ENCODE measurements around the gene GNAS-AS1.

GNAS-AS1 gene

GRCh38 chr20:58797371-58798338 lies 53.0 kb downstream of the GNAS-AS1 start:
- H3K4me1 ChIP-seq (ENCODE audit: control insufficient read depth, insufficient read depth, low read length): no peaks in the 10 kb centered on the region
- no peaks in the 10 kb centered on the region for H3K9me3 ChIP-seq (ENCODE audit: control insufficient read depth, low read length)
- peaks cover 17% of the 10 kb centered on the region for H3K27me3 ChIP-seq (replicated peaks; ENCODE audit: control insufficient read depth, insufficient read depth, low read length)
- no peak overlapping the region for H3K9ac ChIP-seq (ENCODE audit: low read length)
- no peak for DNase-seq (ENCODE audit: low read depth)
- no peaks in the 10 kb centered on the region for H3K36me3 ChIP-seq (ENCODE audit: control insufficient read depth, insufficient read depth, low read length, severe bottlenecking)
- no peak overlapping the region for H3K4me3 ChIP-seq (ENCODE audit: low read length)

GRCh38 chr20:58795923-58796245 lies 54.8 kb downstream of the GNAS-AS1 start:
- no peaks in the 10 kb centered on the region for H3K4me1 ChIP-seq (ENCODE audit: control insufficient read depth, insufficient read depth, low read length)
- H3K27me3 ChIP-seq (replicated peaks; ENCODE audit: control insufficient read depth, insufficient read depth, low read length): peaks cover 26% of the 10 kb centered on the region
- no peaks in the 10 kb centered on the region for H3K9me3 ChIP-seq (ENCODE audit: control insufficient read depth, low read length)
- no peak overlapping the region for H3K4me3 ChIP-seq (ENCODE audit: low read length)
- H3K9ac ChIP-seq (ENCODE audit: low read length): no peak overlapping the region
- no peak for DNase-seq (ENCODE audit: low read depth)
- H3K36me3 ChIP-seq (ENCODE audit: control insufficient read depth, insufficient read depth, low read length, severe bottlenecking): no peaks in the 10 kb centered on the region

- Histone ChIP-seq H3K9ac (ENCODE audit: low read length) (no peak overlapping the region), H3K9me3 (ENCODE audit: control insufficient read depth, low read length) (no peaks in the 10 kb centered on the region), H3K36me3 (ENCODE audit: control insufficient read depth, insufficient read depth, low read length, severe bottlenecking) (no peaks in the 10 kb centered on the region), H3K4me3 (ENCODE audit: low read length) (no peak overlapping the region), H3K27me3 (replicated peaks; ENCODE audit: control insufficient read depth, insufficient read depth, low read length) (peaks cover 30% of the 10 kb centered on the region), H3K4me1 (ENCODE audit: control insufficient read depth, insufficient read depth, low read length) (no peaks in the 10 kb centered on the region)
- no peak for DNase-seq (ENCODE audit: low read depth)
Observed at GRCh38 chr20:58795181-58795922, 55.4 kb downstream of the GNAS-AS1 start.

GRCh38 chr20:58794510-58795180 lies 56.1 kb downstream of the GNAS-AS1 start:
- no peaks in the 10 kb centered on the region for H3K9me3 ChIP-seq (ENCODE audit: control insufficient read depth, low read length)
- no peak overlapping the region for H3K9ac ChIP-seq (ENCODE audit: low read length)
- no peaks in the 10 kb centered on the region for H3K4me1 ChIP-seq (ENCODE audit: control insufficient read depth, insufficient read depth, low read length)
- no peaks in the 10 kb centered on the region for H3K36me3 ChIP-seq (ENCODE audit: control insufficient read depth, insufficient read depth, low read length, severe bottlenecking)
- no peak overlapping the region for H3K4me3 ChIP-seq (ENCODE audit: low read length)
- no peak for DNase-seq (ENCODE audit: low read depth)
- peaks cover 36% of the 10 kb centered on the region for H3K27me3 ChIP-seq (replicated peaks; ENCODE audit: control insufficient read depth, insufficient read depth, low read length)

- no peak overlapping the region for H3K4me3 ChIP-seq (ENCODE audit: low read length)
- no peak for DNase-seq (ENCODE audit: low read depth)
- no peak overlapping the region for H3K9ac ChIP-seq (ENCODE audit: low read length)
- no peaks in the 10 kb centered on the region for H3K36me3 ChIP-seq (ENCODE audit: control insufficient read depth, insufficient read depth, low read length, severe bottlenecking)
- peaks cover 42% of the 10 kb centered on the region for H3K27me3 ChIP-seq (replicated peaks; ENCODE audit: control insufficient read depth, insufficient read depth, low read length)
- no peaks in the 10 kb centered on the region for H3K4me1 ChIP-seq (ENCODE audit: control insufficient read depth, insufficient read depth, low read length)
- no peaks in the 10 kb centered on the region for H3K9me3 ChIP-seq (ENCODE audit: control insufficient read depth, low read length)
Observed at GRCh38 chr20:58793512-58794420, 56.9 kb downstream of the GNAS-AS1 start.

- Histone ChIP-seq H3K9me3 (ENCODE audit: control insufficient read depth, low read length) (no peaks in the 10 kb centered on the region), H3K27me3 (replicated peaks; ENCODE audit: control insufficient read depth, insufficient read depth, low read length) (peaks cover 52% of the 10 kb centered on the region), H3K4me1 (ENCODE audit: control insufficient read depth, insufficient read depth, low read length) (no peaks in the 10 kb centered on the region), H3K36me3 (ENCODE audit: control insufficient read depth, insufficient read depth, low read length, severe bottlenecking) (no peaks in the 10 kb centered on the region), H3K4me3 (ENCODE audit: low read length) (no peak overlapping the region), H3K9ac (ENCODE audit: low read length) (no peak overlapping the region)
- DNase-seq (ENCODE audit: low read depth): no peak
Observed at GRCh38 chr20:58792426-58792825, 58.3 kb downstream of the GNAS-AS1 start.

- Histone ChIP-seq H3K9me3 (ENCODE audit: control insufficient read depth, low read length) (no peaks in the 10 kb centered on the region), H3K4me3 (ENCODE audit: low read length) (no peak overlapping the region), H3K27me3 (replicated peaks; ENCODE audit: control insufficient read depth, insufficient read depth, low read length) (peaks cover 57% of the 10 kb centered on the region), H3K9ac (ENCODE audit: low read length) (no peak overlapping the region), H3K4me1 (ENCODE audit: control insufficient read depth, insufficient read depth, low read length) (no peaks in the 10 kb centered on the region), H3K36me3 (ENCODE audit: control insufficient read depth, insufficient read depth, low read length, severe bottlenecking) (no peaks in the 10 kb centered on the region)
- no peak for DNase-seq (ENCODE audit: low read depth)
Observed at GRCh38 chr20:58791286-58791685, 59.4 kb downstream of the GNAS-AS1 start.

GRCh38 chr20:58790454-58790853 lies 60.2 kb downstream of the GNAS-AS1 start:
- H3K4me1 ChIP-seq (ENCODE audit: control insufficient read depth, insufficient read depth, low read length): no peaks in the 10 kb centered on the region
- H3K9me3 ChIP-seq (ENCODE audit: control insufficient read depth, low read length): no peaks in the 10 kb centered on the region
- no peak for DNase-seq (ENCODE audit: low read depth)
- no peaks in the 10 kb centered on the region for H3K36me3 ChIP-seq (ENCODE audit: control insufficient read depth, insufficient read depth, low read length, severe bottlenecking)
- peaks cover 53% of the 10 kb centered on the region for H3K27me3 ChIP-seq (replicated peaks; ENCODE audit: control insufficient read depth, insufficient read depth, low read length)
- H3K4me3 ChIP-seq (ENCODE audit: low read length): no peak overlapping the region
- no peak overlapping the region for H3K9ac ChIP-seq (ENCODE audit: low read length)

- no peak overlapping the region for H3K4me3 ChIP-seq (ENCODE audit: low read length)
- no peak overlapping the region for H3K9ac ChIP-seq (ENCODE audit: low read length)
- no peaks in the 10 kb centered on the region for H3K4me1 ChIP-seq (ENCODE audit: control insufficient read depth, insufficient read depth, low read length)
- peaks cover 65% of the 10 kb centered on the region for H3K27me3 ChIP-seq (replicated peaks; ENCODE audit: control insufficient read depth, insufficient read depth, low read length)
- no peak for DNase-seq (ENCODE audit: low read depth)
- no peaks in the 10 kb centered on the region for H3K36me3 ChIP-seq (ENCODE audit: control insufficient read depth, insufficient read depth, low read length, severe bottlenecking)
- no peaks in the 10 kb centered on the region for H3K9me3 ChIP-seq (ENCODE audit: control insufficient read depth, low read length)
Observed at GRCh38 chr20:58788896-58789544, 61.7 kb downstream of the GNAS-AS1 start.

- DNase-seq (ENCODE audit: low read depth): no peak
- Histone ChIP-seq H3K4me1 (ENCODE audit: control insufficient read depth, insufficient read depth, low read length) (no peaks in the 10 kb centered on the region), H3K9me3 (ENCODE audit: control insufficient read depth, low read length) (no peaks in the 10 kb centered on the region), H3K9ac (ENCODE audit: low read length) (no peak overlapping the region), H3K27me3 (replicated peaks; ENCODE audit: control insufficient read depth, insufficient read depth, low read length) (peaks cover 77% of the 10 kb centered on the region), H3K36me3 (ENCODE audit: control insufficient read depth, insufficient read depth, low read length, severe bottlenecking) (no peaks in the 10 kb centered on the region), H3K4me3 (ENCODE audit: low read length) (no peak overlapping the region)
Observed at GRCh38 chr20:58787211-58788005, 63.3 kb downstream of the GNAS-AS1 start.
